ENCODE results near the gene ADM2. TPM values are rescaled to one million over a fixed set of nuclear protein-coding genes. Genes with fewer than 3 reads are reported as not detected.
A peak's percentile ranks its signal among the peaks of the same experiment; 100 is the strongest.

The ADM2 gene
- total and polyA plus RNA-seq, 2 of the 13 experiments (the other 11 are each of a cell fraction or from before 2014, with no cell fraction given), result 1.2 to 3.0 TPM

- TF ChIP-seq ZNF318 (CRISPR knock-in tag; IDR thresholded peaks at IDR 0.05), result peak; percentile 57
- peak; percentile 97 for TF ChIP-seq HINFP (CRISPR knock-in tag; IDR thresholded peaks at IDR 0.05; ENCODE audit: low read depth)
- no peak for TF ChIP-seq MEF2D (CRISPR knock-in tag; IDR thresholded peaks at IDR 0.05)
- no peak for TF ChIP-seq CC2D1A (CRISPR knock-in tag; IDR thresholded peaks at IDR 0.05)
- no peak; the same call in 1 of the 2 replicates for TF ChIP-seq PPARG (CRISPR knock-in tag; conservative IDR thresholded peaks at IDR 0.05)
- TF ChIP-seq CREB1 (IDR thresholded peaks at IDR 0.05), result no peak
- no peak for TF ChIP-seq CREB1 (CRISPR knock-in tag; IDR thresholded peaks at IDR 0.05)
- TF ChIP-seq HNRNPK (IDR thresholded peaks at IDR 0.05; ENCODE audit: low read depth, low read length, poor library complexity, severe bottlenecking), result peak; percentile 71
- TF ChIP-seq DBP (CRISPR knock-in tag; IDR thresholded peaks at IDR 0.05; ENCODE audit: not compliant biosample characterization), result no peak
- TF ChIP-seq FOXA1 (IDR thresholded peaks at IDR 0.05), result no peak
- peak; percentile 78 for TF ChIP-seq FOXA1 (CRISPR knock-in tag; IDR thresholded peaks at IDR 0.05)
- 0 out of 2 replicates have a peak, but pooled peaks have one; percentile 24 for TF ChIP-seq ZNF333 (CRISPR knock-in tag; IDR thresholded peaks at IDR 0.05; ENCODE audit: borderline replicate concordance)
- no peak for TF ChIP-seq NFRKB (IDR thresholded peaks at IDR 0.05)
- TF ChIP-seq ZNF557 (CRISPR knock-in tag; IDR thresholded peaks at IDR 0.05), result no peak; the same call in 1 of the 2 replicates
- no peak for TF ChIP-seq MAFF (IDR thresholded peaks at IDR 0.05; ENCODE audit: low read depth, low read length)
- peak; percentile 53; the same call in 1 of the 2 replicates for TF ChIP-seq BHLHE40 (IDR thresholded peaks at IDR 0.05; ENCODE audit: low read length)
- no peak for TF ChIP-seq ZFP37 (CRISPR knock-in tag; IDR thresholded peaks at IDR 0.05; ENCODE audit: borderline replicate concordance)
- no peak for TF ChIP-seq ZNF343 (CRISPR knock-in tag; IDR thresholded peaks at IDR 0.05)
- no peak for TF ChIP-seq SETDB1 (CRISPR knock-in tag; IDR thresholded peaks at IDR 0.05; ENCODE audit: borderline replicate concordance)
- TF ChIP-seq E2F5 (CRISPR knock-in tag; conservative IDR thresholded peaks at IDR 0.05), result 0 out of 2 replicates have a peak, but pooled peaks have one; percentile 18
Observed at GRCh38 chr22:50529897-50530579, 48.7 kb downstream of the ADM2 start, which contains the start of gene TYMP (continued).

All from HepG2 (cell line).